GM10266 (cell line): ENCODE results near the gene ENHO.

Source experiments
- DNase-seq: peaks from one replicate; pipeline ENCODE4 v3.0.0; 2012; ENCODE audit errors: extremely low spot score
- CTCF ChIP-seq: IDR thresholded peaks from 2 replicates; pipeline ENCODE4 v1.5.1; 2012; ENCODE audit warnings: mild to moderate bottlenecking, low read depth; ENCODE audit not compliant: control insufficient read depth, insufficient read depth; ENCODE audit errors: missing control alignments

ENHO gene

GRCh38 chr9:34506623-34507022 lies 16.2 kb downstream of the ENHO start:
- DNase-seq: no peak
- no peak for TF ChIP-seq CTCF

- TF ChIP-seq CTCF: no peak
- no peak for DNase-seq
These were observed 17.2 kb downstream of the ENHO start for GRCh38 chr9:34505370-34506120.

DNA sequence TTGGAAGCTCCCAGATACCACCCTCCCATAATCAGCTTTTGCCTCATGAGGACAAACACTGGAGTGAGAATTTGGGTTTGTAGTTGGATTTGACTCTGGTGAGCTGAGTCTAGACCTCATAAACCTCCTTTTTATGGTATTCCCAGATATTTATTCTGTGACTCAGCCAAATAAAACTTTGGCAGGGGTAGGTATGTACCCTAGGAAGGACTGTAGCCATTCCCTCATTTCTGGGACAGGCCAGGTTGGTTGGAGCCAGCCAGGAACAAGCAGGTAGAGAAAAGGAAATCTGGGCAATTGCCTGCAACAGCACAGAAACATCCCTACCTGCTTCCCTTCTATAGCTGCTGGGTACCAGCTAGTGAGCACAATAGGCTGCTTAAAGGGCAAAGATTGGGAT lies 19.4 kb downstream of the ENHO start:
- DNase-seq: no peak
- no peak for TF ChIP-seq CTCF

DNA sequence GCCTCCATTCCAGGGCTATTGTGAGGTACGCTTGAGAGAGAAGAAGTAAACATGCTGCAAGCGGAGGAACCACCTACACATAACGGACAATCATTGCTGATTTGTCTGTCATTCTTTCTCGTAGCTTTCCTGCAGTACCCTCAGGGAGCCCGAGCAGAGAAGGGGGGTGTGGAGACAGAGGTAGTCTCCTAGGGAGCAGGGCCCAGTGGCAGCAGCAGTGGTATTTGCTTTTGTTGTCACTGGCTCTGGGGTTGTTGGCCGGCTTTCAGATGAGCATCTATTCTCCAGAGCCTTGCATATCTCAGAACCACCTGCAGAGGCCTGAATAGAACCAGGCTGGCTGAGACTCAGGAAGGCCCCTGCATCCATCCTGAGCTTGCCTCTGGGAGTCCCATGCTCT lies 19.9 kb downstream of the ENHO start:
- TF ChIP-seq CTCF: no peak
- no peak for DNase-seq

- no peak for TF ChIP-seq CTCF
- no peak for DNase-seq
These were observed 20.3 kb downstream of the ENHO start for GRCh38 chr9:34502471-34502870.

DNA sequence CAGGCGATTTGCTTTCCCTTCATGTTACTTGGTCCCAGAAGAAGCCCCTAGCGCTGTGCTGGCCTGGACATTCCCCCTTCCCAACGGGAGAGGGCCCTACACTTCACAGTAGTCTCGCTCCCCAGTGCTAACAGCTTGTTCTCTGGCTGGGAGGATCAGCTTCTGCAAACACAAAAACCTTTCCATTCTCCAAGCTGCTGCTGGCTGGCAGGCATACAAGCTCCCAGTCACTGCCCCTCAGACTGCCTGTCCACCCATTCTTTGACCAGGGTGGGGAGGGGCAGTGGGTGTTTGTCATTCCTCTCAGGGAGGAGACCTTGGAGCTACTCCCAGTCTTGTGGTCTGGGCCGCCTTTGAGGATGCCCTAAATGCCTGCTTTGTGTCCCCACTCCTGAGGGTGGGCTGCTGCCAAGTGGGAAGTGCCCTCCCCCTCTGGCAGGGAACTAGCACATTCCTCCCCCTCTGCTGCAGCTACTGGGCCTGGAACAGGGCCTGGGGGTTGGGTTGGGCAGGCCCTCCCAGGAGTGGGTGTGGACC lies 20.8 kb downstream of the ENHO start:
- TF ChIP-seq CTCF: no peak
- no peak for DNase-seq

DNA sequence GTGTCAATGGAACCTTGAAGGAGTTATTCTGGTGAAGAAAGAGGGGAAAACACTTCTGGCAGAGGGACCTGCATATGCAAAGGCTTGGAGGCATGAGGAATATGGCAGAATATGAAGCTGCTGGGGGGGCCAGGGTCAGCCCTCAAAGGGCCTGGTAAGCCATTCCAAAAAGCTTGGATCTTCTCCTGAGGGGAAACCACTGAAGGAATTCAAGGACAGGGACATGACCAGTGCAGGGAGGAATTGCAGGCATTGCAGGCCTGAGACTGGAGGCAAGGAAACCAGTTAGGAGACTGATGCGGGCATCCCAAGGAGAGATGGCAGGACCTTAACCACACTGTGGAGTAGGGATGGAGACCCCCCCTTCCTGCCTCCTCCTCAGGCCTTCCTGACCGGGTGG lies 21.4 kb downstream of the ENHO start:
- TF ChIP-seq CTCF: no peak
- no peak for DNase-seq
